NCI-H2227 (cell line): ENCODE data around the gene OPTN.
"Not testable (repeated sequence)": the region's sequence is repeated elsewhere in the genome, so short reads cannot be mapped to it uniquely, and the experiment has no call there.

Experiments
- DNase-seq: peaks from one replicate; lab custom pipeline; 2025; ENCODE audit not compliant: unreplicated experiment; lab: John Stamatoyannopoulos, UW

Gene OPTN

GRCh38 chr10:13099666-13100348 is at the start of gene OPTN:
Gene OPTN, plus strand, starts transcription at chr10:13100163. Its CDS starts 8,960 bp downstream, at chr10:13109123.
- peak; percentile 86 for DNase-seq

GRCh38 chr10:13051126-13051694 is 48.8 kb upstream of the OPTN start:
- no peak for DNase-seq

GRCh38 chr10:13053208-13053607 is 46.8 kb upstream of the OPTN start:
- DNase-seq = not testable (repeated sequence)

GRCh38 chr10:13053794-13054462 is 46.0 kb upstream of the OPTN start:
- no peak for DNase-seq

- DNase-seq = no peak
These were observed 45.1 kb upstream of the OPTN start for GRCh38 chr10:13054844-13055243.

- DNase-seq = peak; percentile 1
These were observed 43.4 kb upstream of the OPTN start for GRCh38 chr10:13056456-13057077.

- no peak for DNase-seq
These were observed 37.2 kb upstream of the OPTN start for GRCh38 chr10:13062803-13063202.

GRCh38 chr10:13066527-13066926 is 33.4 kb upstream of the OPTN start:
- no peak for DNase-seq

- no peak for DNase-seq
These were observed 32.5 kb upstream of the OPTN start for GRCh38 chr10:13067431-13067830.

- DNase-seq = no peak
These were observed 31.9 kb upstream of the OPTN start for GRCh38 chr10:13068071-13068470.

- no peak for DNase-seq
These were observed 31.5 kb upstream of the OPTN start for GRCh38 chr10:13068484-13068883.

GRCh38 chr10:13072339-13072738 is 27.6 kb upstream of the OPTN start:
- no peak for DNase-seq

- DNase-seq = peak; percentile 73
These were observed 25.2 kb upstream of the OPTN start for GRCh38 chr10:13074563-13075451.

- DNase-seq = no peak
These were observed 20.8 kb upstream of the OPTN start for GRCh38 chr10:13078912-13079775.

GRCh38 chr10:13079776-13080050 is 20.2 kb upstream of the OPTN start:
- DNase-seq = no peak

- no peak for DNase-seq
These were observed 19.3 kb upstream of the OPTN start for GRCh38 chr10:13080643-13081042.

- DNase-seq = not testable (repeated sequence)
These were observed 16.3 kb upstream of the OPTN start for GRCh38 chr10:13083700-13084099.

- no peak for DNase-seq
These were observed 13.9 kb upstream of the OPTN start for GRCh38 chr10:13086056-13086455.

- no peak for DNase-seq
These were observed 12.4 kb upstream of the OPTN start for GRCh38 chr10:13087601-13087985.

- no peak for DNase-seq
These were observed 11.9 kb upstream of the OPTN start for GRCh38 chr10:13087986-13088618.
